ENCODE data around the gene KRTAP4-6.

GRCh38 chr17:41178341-41178740 lies 38.0 kb upstream of the KRTAP4-6 start:
- TF ChIP-seq CTCF (IDR thresholded peaks at IDR 0.05) (no peak), POLR2A (IDR thresholded peaks at IDR 0.05) (no peak)
